CD14-positive monocyte (primary cell): ENCODE measurements around the gene PCCB. TPM values are rescaled to one million over a fixed set of nuclear protein-coding genes. Genes with fewer than 3 reads are reported as not detected.
A peak's percentile ranks its signal among the peaks of the same experiment; 100 is the strongest.

Experiments used
- DNase-seq, 3 donors: peaks; one replicate each; pipeline ENCODE4 v3.0.0-alpha.2; 2011 to 2022
- H2AFZ ChIP-seq: 2 replicates; pipeline ENCODE4 v1.6.0; 2012; ENCODE audit warnings: mild to moderate bottlenecking, low read depth, low read length, inconsistent platforms; ENCODE audit not compliant: insufficient read depth, poor library complexity, severe bottlenecking
- H3K27ac ChIP-seq, 2 donors: 1 replicate in 1 of 2; 2 replicates in 1 of 2; pipeline ENCODE4 v1.5.1; 2012 to 2013; ENCODE audit warnings: low read length in 2 of 2, control low read depth in 1 of 2, inconsistent platforms in 1 of 2, low read depth in 1 of 2, mild to moderate bottlenecking in 1 of 2
- H3K27me3 ChIP-seq, 2 donors: one replicate each; pipeline versions ENCODE4 v1.6.0 to v1.6.1; 2011 to 2013; ENCODE audit warnings: low read length in 2 of 2; ENCODE audit not compliant: control insufficient read depth in 2 of 2, insufficient read depth in 2 of 2
- H3K36me3 ChIP-seq, 2 donors: replicated peaks in 1 of 2; 1 replicate in 1 of 2; 2 replicates in 1 of 2; pipeline versions ENCODE4 v1.5.1 to v1.6.1; 2012 to 2013; ENCODE audit warnings: low read length in 2 of 2, control low read depth in 1 of 2, inconsistent platforms in 1 of 2, mild to moderate bottlenecking in 1 of 2; ENCODE audit not compliant: insufficient read depth in 2 of 2, control insufficient read depth in 1 of 2
- H3K4me1 ChIP-seq, 2 donors: 1 replicate in 1 of 2; 2 replicates in 1 of 2; pipeline versions ENCODE4 v1.5.1 to v1.6.1; 2012 to 2013; ENCODE audit warnings: low read length in 2 of 2, control low read depth in 1 of 2, inconsistent platforms in 1 of 2, mild to moderate bottlenecking in 1 of 2, moderate library complexity in 1 of 2; ENCODE audit not compliant: insufficient read depth in 2 of 2, control insufficient read depth in 1 of 2
- H3K4me2 ChIP-seq: replicated peaks from 2 replicates; pipeline ENCODE3; 2012; ENCODE audit warnings: low read length, moderate library complexity, mild to moderate bottlenecking; ENCODE audit not compliant: poor library complexity, severe bottlenecking; ENCODE audit errors: extremely low read depth
- H3K4me3 ChIP-seq, 3 experiments: fragments of 200-600 bp in 1 of 3; sonication (generic) in 1 of 3; replicated peaks in 1 of 3; 1 replicate in 2 of 3; 2 replicates in 1 of 3; pipeline ENCODE4 v1.5.1; 2011 to 2013; ENCODE audit warnings: low read length in 3 of 3, mild to moderate bottlenecking in 3 of 3, control low read depth in 2 of 3, low read depth in 2 of 3, inconsistent platforms in 1 of 3, moderate library complexity in 1 of 3
- H3K79me2 ChIP-seq: 2 replicates; pipeline ENCODE4 v1.6.0; 2012; ENCODE audit warnings: mild to moderate bottlenecking, control low read depth, inconsistent platforms, low read length, moderate library complexity; ENCODE audit not compliant: insufficient read depth
- H3K9ac ChIP-seq: 2 replicates; pipeline ENCODE4 v1.6.0; 2017; ENCODE audit warnings: low read length, mild to moderate bottlenecking; ENCODE audit not compliant: insufficient read depth, poor library complexity, severe bottlenecking
- H3K9me3 ChIP-seq, 2 donors: replicated peaks in 1 of 2; 1 replicate in 1 of 2; 2 replicates in 1 of 2; pipeline versions ENCODE4 v1.5.1 to v1.6.1; 2012 to 2013; ENCODE audit warnings: low read length in 2 of 2, control low read depth in 1 of 2; ENCODE audit not compliant: control insufficient read depth in 1 of 2, insufficient read depth in 1 of 2
- H4K20me1 ChIP-seq: 2 replicates; pipeline ENCODE4 v1.6.0; 2012; ENCODE audit warnings: mild to moderate bottlenecking, low read length, control low read depth, moderate library complexity; ENCODE audit not compliant: insufficient read depth
- H3K27ac Mint-ChIP-seq, 7 donors: one replicate each; pipeline ENCODE4 v1.8.0; 2020; ENCODE audit warnings: mild to moderate bottlenecking in 7 of 7, mixed read lengths in 7 of 7, moderate library complexity in 6 of 7, inconsistent platforms in 2 of 7
- H3K27me3 Mint-ChIP-seq, 3 donors: one replicate each; pipeline ENCODE4 v1.8.0; 2021 to 2022; ENCODE audit warnings: low read depth in 3 of 3, mild to moderate bottlenecking in 3 of 3, mixed read lengths in 3 of 3, moderate library complexity in 3 of 3, inconsistent platforms in 1 of 3
- H3K36me3 Mint-ChIP-seq, 2 donors: one replicate each; pipeline ENCODE4 v1.8.0; 2020; ENCODE audit warnings: mixed read lengths in 2 of 2, inconsistent platforms in 1 of 2, mild to moderate bottlenecking in 1 of 2
- H3K4me1 Mint-ChIP-seq: one replicate; pipeline ENCODE4 v1.8.0; 2020; ENCODE audit warnings: mild to moderate bottlenecking, mixed read lengths
- H3K4me3 Mint-ChIP-seq, 2 donors: one replicate each; pipeline ENCODE4 v1.8.0; 2020; ENCODE audit warnings: mild to moderate bottlenecking in 2 of 2, mixed read lengths in 2 of 2, moderate library complexity in 1 of 2
- H3K9me3 Mint-ChIP-seq, 7 donors: one replicate each; pipeline ENCODE4 v1.8.0; 2020 to 2022; ENCODE audit warnings: mixed read lengths in 7 of 7, mild to moderate bottlenecking in 6 of 7, moderate library complexity in 6 of 7, inconsistent platforms in 2 of 7
- CTCF ChIP-seq: fragments of 200-600 bp; IDR thresholded peaks from one replicate; pipeline ENCODE4 v1.8.0; 2022; ENCODE audit warnings: antibody characterized with exemption, mild to moderate bottlenecking
- WGBS: methylation state at CpG from one replicate; pipeline ENCODE4 v1.1.5; 2013; ENCODE audit warnings: missing lambda C conversion rate; ENCODE audit not compliant: insufficient coverage; 5-methylcytosine and 5-hydroxymethylcytosine counted together
- intact Hi-C, 2 donors: fragments of 100-400 bp; cut with micrococcal nuclease; formaldehyde crosslinking; loops; one replicate each; pipeline versions ENCODE4 v1.15.0 to v1.15.1; 2023
- polyA plus RNA-seq, 3 donors: library from polyadenylated mRNA; depleted of rRNA in 1 of 3; unstranded in 2 of 3; stranded (reverse) in 1 of 3; fragments of 300-500 nt in 2 of 3; fragments of >200 nt in 1 of 3; fragmentation: Illumina TruSeq in 2 of 3; gene quantifications; 1 replicate in 2 of 3; 2 replicates in 1 of 3; pipeline ENCODE4 v1.2.3, GENCODE V29; 2012 to 2021

PCCB gene
- polyA plus RNA-seq, 3 donors: 13.1 to 41.7 (median 31.6) TPM

GRCh38 chr3:136292500-136292899 lies 42.4 kb downstream of the PCCB start:
- Histone ChIP-seq H3K9me3 (no peaks in the 10 kb centered on the region), H2AFZ (no peak overlapping the region), H3K27ac (no peak overlapping the region), H3K4me3 (no peak overlapping the region), H3K36me3 (peaks cover 12 to 43% of the 10 kb centered on the region in 2 donors), H4K20me1 (no peaks in the 10 kb centered on the region), H3K27me3 (no peaks in the 10 kb centered on the region), H3K4me1 (no peaks in the 10 kb centered on the region), H3K9ac (no peak overlapping the region), H3K4me2 (no peak overlapping the region), H3K79me2 (no peaks in the 10 kb centered on the region)
- Mint-ChIP-seq H3K36me3 (peaks cover 46 to 59% of the 10 kb centered on the region in 2 donors), H3K27me3 (peaks cover 0 to under 1% (median 0%) of the 10 kb centered on the region in 3 donors), H3K27ac (no peak overlapping the region), H3K9me3 (peaks cover 0 to 2% (median 0%) of the 10 kb centered on the region in 7 donors), H3K4me1 (no peaks in the 10 kb centered on the region), H3K4me3 (no peak overlapping the region)
- intact Hi-C loops: no loop called here
- TF ChIP-seq CTCF: no peak
- no CpG with 5 or more reads among the region's 1 CpG for WGBS
- DNase-seq: no peak

- Mint-ChIP-seq H3K9me3 (peaks cover 0 to 2% (median 0%) of the 10 kb centered on the region in 7 donors), H3K36me3 (peaks cover 49 to 63% of the 10 kb centered on the region in 2 donors), H3K4me1 (no peaks in the 10 kb centered on the region), H3K4me3 (no peak overlapping the region), H3K27ac (peak overlapping the region in 2 of 7 donors; percentile 23 to 60), H3K27me3 (peaks cover 0 to 1% (median 0%) of the 10 kb centered on the region in 3 donors)
- Histone ChIP-seq H4K20me1 (no peaks in the 10 kb centered on the region), H3K4me3 (no peak overlapping the region), H3K9ac (no peak overlapping the region), H3K9me3 (no peaks in the 10 kb centered on the region), H2AFZ (no peak overlapping the region), H3K36me3 (peaks cover 12 to 47% of the 10 kb centered on the region in 2 donors), H3K27me3 (no peaks in the 10 kb centered on the region), H3K4me1 (no peaks in the 10 kb centered on the region), H3K4me2 (no peak overlapping the region), H3K79me2 (no peaks in the 10 kb centered on the region), H3K27ac (no peak overlapping the region)
- no peak for DNase-seq
- 100% methylated on average over 2 of the region's 2 CpGs for WGBS
- no peak for TF ChIP-seq CTCF
- intact Hi-C loops: no loop called here
Observed at GRCh38 chr3:136293279-136293678, 43.1 kb downstream of the PCCB start.
